Mucosa of stomach (tissue), 1 donor: Measurements from ENCODE around the gene TMEM86A.
"Not testable (repeated sequence)": the region's sequence is repeated elsewhere in the genome, so short reads cannot be mapped to it uniquely, and the experiment has no call there.

Source experiments
- H3K27me3 ChIP-seq: one replicate; pipeline ENCODE4 v1.7.0; 2013; ENCODE audit warnings: mild to moderate bottlenecking, low read length; ENCODE audit not compliant: control insufficient read depth, insufficient read depth
- H3K36me3 ChIP-seq: one replicate; pipeline ENCODE4 v1.7.0; 2013; ENCODE audit warnings: low read length; ENCODE audit not compliant: control insufficient read depth, insufficient read depth
- H3K4me1 ChIP-seq: one replicate; pipeline ENCODE4 v1.7.0; 2013; ENCODE audit warnings: mild to moderate bottlenecking, low read length; ENCODE audit not compliant: control insufficient read depth, insufficient read depth
- H3K4me3 ChIP-seq: one replicate; pipeline ENCODE4 v1.7.0; 2013; ENCODE audit warnings: low read length
- H3K9ac ChIP-seq: one replicate; pipeline ENCODE4 v1.7.0; 2013; ENCODE audit warnings: mild to moderate bottlenecking, low read length, moderate library complexity
- H3K9me3 ChIP-seq: one replicate; pipeline ENCODE4 v1.7.0; 2013; ENCODE audit warnings: mild to moderate bottlenecking, low read length, moderate library complexity; ENCODE audit not compliant: control insufficient read depth
- donor health status: Pancreatic carcinoma.

The TMEM86A gene

GRCh38 chr11:18698341-18699268 lies at the start of gene TMEM86A:
Gene TMEM86A, plus strand, starts transcription at chr11:18698779. Its CDS starts 108 bp downstream, at chr11:18698887.
- Histone ChIP-seq H3K4me1 (peaks cover 10% of the 10 kb centered on the region), H3K27me3 (peaks cover 17% of the 10 kb centered on the region), H3K9me3 (no peaks in the 10 kb centered on the region), H3K9ac (peak within 1 kb of the TSS; percentile 68), H3K36me3 (no peaks in the 10 kb centered on the region), H3K4me3 (peak within 1 kb of the TSS; percentile 61)

- Histone ChIP-seq H3K9ac (no peak overlapping the region), H3K36me3 (no peaks in the 10 kb centered on the region), H3K4me1 (no peaks in the 10 kb centered on the region), H3K9me3 (no peaks in the 10 kb centered on the region), H3K4me3 (no peak overlapping the region), H3K27me3 (no peaks in the 10 kb centered on the region)
Observed at GRCh38 chr11:18650353-18650752, 48.2 kb upstream of the TMEM86A start.

- H3K27me3 ChIP-seq, result no peaks in the 10 kb centered on the region
- no peaks in the 10 kb centered on the region for H3K4me1 ChIP-seq
- no peak overlapping the region for H3K9ac ChIP-seq
- H3K36me3 ChIP-seq, result no peaks in the 10 kb centered on the region
- H3K4me3 ChIP-seq, result no peak overlapping the region
- no peaks in the 10 kb centered on the region for H3K9me3 ChIP-seq
Observed at GRCh38 chr11:18650859-18651557, 47.6 kb upstream of the TMEM86A start.

- no peaks in the 10 kb centered on the region for H3K4me1 ChIP-seq
- H3K9ac ChIP-seq, result no peak overlapping the region
- H3K36me3 ChIP-seq, result no peaks in the 10 kb centered on the region
- H3K4me3 ChIP-seq, result no peak overlapping the region
- no peaks in the 10 kb centered on the region for H3K9me3 ChIP-seq
- no peaks in the 10 kb centered on the region for H3K27me3 ChIP-seq
Observed at GRCh38 chr11:18657673-18658072, 40.9 kb upstream of the TMEM86A start.

GRCh38 chr11:18665353-18665872 lies 33.2 kb upstream of the TMEM86A start:
- H3K27me3 ChIP-seq, H3K9ac ChIP-seq, H3K9me3 ChIP-seq, H3K36me3 ChIP-seq, H3K4me3 ChIP-seq: not testable (repeated sequence)
- peaks cover 13% of the 10 kb centered on the region for H3K4me1 ChIP-seq

GRCh38 chr11:18668131-18668530 lies 30.4 kb upstream of the TMEM86A start:
- H3K36me3 ChIP-seq, result no peaks in the 10 kb centered on the region
- H3K4me3 ChIP-seq, result no peak overlapping the region
- no peaks in the 10 kb centered on the region for H3K27me3 ChIP-seq
- peaks cover 13% of the 10 kb centered on the region for H3K4me1 ChIP-seq
- H3K9me3 ChIP-seq, result no peaks in the 10 kb centered on the region
- H3K9ac ChIP-seq, result no peak overlapping the region

GRCh38 chr11:18669219-18669596 lies 29.4 kb upstream of the TMEM86A start:
- no peaks in the 10 kb centered on the region for H3K27me3 ChIP-seq
- H3K36me3 ChIP-seq, result no peaks in the 10 kb centered on the region
- H3K4me3 ChIP-seq, result no peak overlapping the region
- no peaks in the 10 kb centered on the region for H3K9me3 ChIP-seq
- H3K9ac ChIP-seq, result no peak overlapping the region
- peaks cover 13% of the 10 kb centered on the region for H3K4me1 ChIP-seq

- H3K36me3 ChIP-seq, result no peaks in the 10 kb centered on the region
- peaks cover 13% of the 10 kb centered on the region for H3K4me1 ChIP-seq
- no peak overlapping the region for H3K4me3 ChIP-seq
- H3K9ac ChIP-seq, result no peak overlapping the region
- no peaks in the 10 kb centered on the region for H3K9me3 ChIP-seq
- H3K27me3 ChIP-seq, result no peaks in the 10 kb centered on the region
Observed at GRCh38 chr11:18669711-18670110, 28.9 kb upstream of the TMEM86A start.

GRCh38 chr11:18671246-18671645 lies 27.3 kb upstream of the TMEM86A start:
- Histone ChIP-seq H3K4me3 (no peak overlapping the region), H3K9ac (no peak overlapping the region), H3K36me3 (no peaks in the 10 kb centered on the region), H3K27me3 (no peaks in the 10 kb centered on the region), H3K9me3 (no peaks in the 10 kb centered on the region), H3K4me1 (peaks cover 13% of the 10 kb centered on the region)

GRCh38 chr11:18672209-18672608 lies 26.4 kb upstream of the TMEM86A start:
- H3K4me3 ChIP-seq, H3K9ac ChIP-seq, H3K36me3 ChIP-seq, H3K9me3 ChIP-seq, H3K27me3 ChIP-seq: not testable (repeated sequence)
- peaks cover 13% of the 10 kb centered on the region for H3K4me1 ChIP-seq

GRCh38 chr11:18676803-18677202 lies 21.8 kb upstream of the TMEM86A start:
- H3K27me3 ChIP-seq, result no peaks in the 10 kb centered on the region
- no peaks in the 10 kb centered on the region for H3K4me1 ChIP-seq
- no peak overlapping the region for H3K4me3 ChIP-seq
- no peaks in the 10 kb centered on the region for H3K9me3 ChIP-seq
- H3K36me3 ChIP-seq, result no peaks in the 10 kb centered on the region
- H3K9ac ChIP-seq, result no peak overlapping the region

- no peaks in the 10 kb centered on the region for H3K9me3 ChIP-seq
- H3K36me3 ChIP-seq, result no peaks in the 10 kb centered on the region
- H3K4me1 ChIP-seq, result no peaks in the 10 kb centered on the region
- H3K27me3 ChIP-seq, result no peaks in the 10 kb centered on the region
- no peak overlapping the region for H3K9ac ChIP-seq
- no peak overlapping the region for H3K4me3 ChIP-seq
Observed at GRCh38 chr11:18677560-18677959, 21.0 kb upstream of the TMEM86A start.
